PC-9 (cell line): ENCODE data around the gene CRY2. TPM values are rescaled to one million over a fixed set of nuclear protein-coding genes. Genes with fewer than 3 reads are reported as not detected.

Experiments used
- BruUV-seq: library from RNA; stranded (reverse); fragments of 400-500 nt; replicated peaks from 2 replicates; lab custom pipeline; 2021; lab: Mats Ljungman, UMichigan
- CTCF ChIA-PET: fragments of 300-600 bp; sonication (Branson Sonifier 250); formaldehyde crosslinking; loops from one replicate; lab custom pipeline; 2022; ENCODE audit warnings: antibody characterized with exemption; lab: Charles Lee
- POLR2A ChIA-PET: fragments of 300-600 bp; sonication (Branson Sonifier 250); formaldehyde crosslinking; loops from one replicate; lab custom pipeline; 2022; ENCODE audit warnings: antibody characterized with exemption; ENCODE audit not compliant: unreplicated experiment; lab: Charles Lee
- DNase-seq, 2 experiments: peaks; one replicate each; pipeline versions ENCODE4 v3.0.0 to v3.0.0-alpha.2; 2015 to 2022; ENCODE audit warnings: mixed read lengths in 1 of 2
- H2AFZ ChIP-seq: fragments of 200-600 bp; sonication (generic); 2 replicates; pipeline ENCODE4 v1.8.1; 2017; ENCODE audit warnings: antibody characterized with exemption
- H3F3A ChIP-seq: fragments of 200-600 bp; sonication (generic); 2 replicates; pipeline ENCODE4 v1.8.1; 2017; ENCODE audit warnings: antibody characterized with exemption, mild to moderate bottlenecking, low read depth; ENCODE audit not compliant: insufficient read depth
- H3K27ac ChIP-seq: fragments of 200-600 bp; sonication (generic); 2 replicates; pipeline ENCODE4 v1.6.1; 2016; ENCODE audit warnings: mixed run types
- H3K27me3 ChIP-seq: fragments of 200-600 bp; sonication (generic); 2 replicates; pipeline ENCODE4 v1.6.1; 2016; ENCODE audit warnings: low read depth, mixed run types; ENCODE audit not compliant: insufficient read depth
- H3K36me3 ChIP-seq: fragments of 200-600 bp; sonication (generic); 2 replicates; pipeline ENCODE4 v1.6.1; 2016; ENCODE audit warnings: low read depth, mixed run types
- H3K4me1 ChIP-seq: fragments of 200-600 bp; sonication (generic); replicated peaks from 2 replicates; pipeline ENCODE4 v1.6.1; 2016; ENCODE audit warnings: mixed run types; ENCODE audit not compliant: insufficient read depth
- H3K4me2 ChIP-seq: fragments of 200-600 bp; sonication (generic); 2 replicates; pipeline ENCODE4 v1.6.1; 2017; ENCODE audit warnings: mixed run types
- H3K4me3 ChIP-seq: fragments of 200-600 bp; sonication (generic); 2 replicates; pipeline ENCODE4 v1.6.1; 2016; ENCODE audit warnings: mixed run types
- H3K79me2 ChIP-seq: fragments of 200-600 bp; sonication (generic); 2 replicates; pipeline ENCODE4 v1.6.1; 2017; ENCODE audit warnings: low read depth, mixed run types
- H3K9me2 ChIP-seq: fragments of 200-600 bp; sonication (generic); 2 replicates; pipeline ENCODE4 v1.8.1; 2017; ENCODE audit warnings: mild to moderate bottlenecking; ENCODE audit not compliant: insufficient read depth
- H3K9me3 ChIP-seq: fragments of 200-600 bp; sonication (generic); 2 replicates; pipeline ENCODE4 v1.8.1; 2016; ENCODE audit warnings: low read depth; ENCODE audit not compliant: insufficient read depth
- H4K20me1 ChIP-seq: fragments of 200-600 bp; sonication (generic); 2 replicates; pipeline ENCODE4 v1.8.1; 2017; ENCODE audit not compliant: insufficient read depth
- CTCF ChIP-seq: fragments of 200-600 bp; sonication (generic); conservative IDR thresholded peaks from 2 replicates; pipeline ENCODE4 v1.6.1; 2017; ENCODE audit warnings: mixed run types, antibody characterized with exemption, mild to moderate bottlenecking, moderate library complexity
- EZH2 ChIP-seq: fragments of 200-600 bp; sonication (generic); IDR thresholded peaks from 2 replicates; pipeline ENCODE4 v1.8.0; 2017; ENCODE audit warnings: antibody characterized with exemption, low read depth
- intact Hi-C: fragments of 100-400 bp; cut with micrococcal nuclease; formaldehyde crosslinking; loops from one replicate; pipeline ENCODE4 v1.10.0; 2022; ENCODE audit not compliant: unreplicated experiment
- total RNA-seq: library from RNA; stranded (reverse); gene quantifications from 2 replicates; pipeline ENCODE4 v1.2.3, GENCODE V29; 2021

Gene CRY2
- total RNA-seq, 1 experiment from 2014 or later: 17.5 TPM

GRCh38 chr11:45906096-45906682 is 58.9 kb downstream of the CRY2 start:
- no peak for TF ChIP-seq CTCF
- no peak for TF ChIP-seq EZH2
- DNase-seq: no peak
- H4K20me1 ChIP-seq: no peaks in the 10 kb centered on the region
- peaks cover 7% of the 10 kb centered on the region; the same call in 1 of the 2 replicates for H3F3A ChIP-seq
- BruUV-seq: TSS peak; percentile 7
- H3K9me2 ChIP-seq: no peaks in the 10 kb centered on the region
- H3K4me1 ChIP-seq: no peaks in the 10 kb centered on the region
- ChIA-PET POLR2A (no interaction called here), CTCF (no interaction called here)
- intact Hi-C loops: no loop called here
- no peak overlapping the region for H3K4me2 ChIP-seq
- H3K36me3 ChIP-seq: no peaks in the 10 kb centered on the region
- H3K9me3 ChIP-seq: no peaks in the 10 kb centered on the region
- no peak overlapping the region for H3K27ac ChIP-seq
- no peaks in the 10 kb centered on the region for H3K27me3 ChIP-seq
- no peak overlapping the region for H3K4me3 ChIP-seq
- H3K79me2 ChIP-seq: no peaks in the 10 kb centered on the region
- no peak overlapping the region for H2AFZ ChIP-seq

GRCh38 chr11:45906965-45907611 is 59.8 kb downstream of the CRY2 start, which contains the start of gene FREY1:
Gene FREY1, minus strand, starts transcription at chr11:45907271. Its CDS starts 26 bp downstream, at chr11:45907245.
- Histone ChIP-seq H3K4me1 (no peaks in the 10 kb centered on the region), H3K27me3 (no peaks in the 10 kb centered on the region), H3K36me3 (no peaks in the 10 kb centered on the region), H3K79me2 (no peaks in the 10 kb centered on the region), H3K4me2 (no peak within 1 kb of the TSS), H3F3A (peaks cover 7% of the 10 kb centered on the region; the same call in 1 of the 2 replicates), H3K9me3 (no peaks in the 10 kb centered on the region), H3K4me3 (no peak within 1 kb of the TSS), H2AFZ (no peak within 1 kb of the TSS), H4K20me1 (no peaks in the 10 kb centered on the region), H3K27ac (no peak within 1 kb of the TSS), H3K9me2 (no peaks in the 10 kb centered on the region)
- ChIA-PET POLR2A (no interaction called here), CTCF (no interaction called here)
- no TSS peak for BruUV-seq
- no peak for TF ChIP-seq CTCF
- no peak for TF ChIP-seq EZH2
- intact Hi-C loops: no loop called here
- DNase-seq: no peak

- Histone ChIP-seq H3K36me3 (no peaks in the 10 kb centered on the region), H3K79me2 (no peaks in the 10 kb centered on the region)
- BruUV-seq: no TSS peak
These were observed 60.7 kb downstream of the CRY2 start for GRCh38 chr11:45907911-45908370.

More at GRCh38 chr11:45907911-45908370, 60.7 kb downstream of the CRY2 start:
- H3K9me3 ChIP-seq: no peaks in the 10 kb centered on the region
- intact Hi-C loops: no loop called here
- no peak for DNase-seq
- POLR2A ChIA-PET: no interaction called here
- H3K4me2 ChIP-seq: no peak overlapping the region
- CTCF ChIA-PET: no interaction called here
- H2AFZ ChIP-seq: no peak overlapping the region
- no peaks in the 10 kb centered on the region for H4K20me1 ChIP-seq
- TF ChIP-seq EZH2: no peak
- no peak overlapping the region for H3K27ac ChIP-seq
- H3K4me3 ChIP-seq: no peak overlapping the region
- no peaks in the 10 kb centered on the region for H3K9me2 ChIP-seq
- no peaks in the 10 kb centered on the region for H3K4me1 ChIP-seq
- H3K27me3 ChIP-seq: no peaks in the 10 kb centered on the region
- peaks cover 7% of the 10 kb centered on the region; the same call in 1 of the 2 replicates for H3F3A ChIP-seq
